SH-SY5Y (cell line): ENCODE measurements around the gene LGALS3BP.

Experiments
- GATA2 ChIP-seq: IDR thresholded peaks from 2 replicates; pipeline ENCODE4 v1.6.1; 2011; ENCODE audit warnings: mild to moderate bottlenecking, low read depth, low read length
- GATA3 ChIP-seq: IDR thresholded peaks from 2 replicates; pipeline ENCODE4 v1.6.1; 2011; ENCODE audit warnings: low read depth, mild to moderate bottlenecking, low read length, moderate library complexity

- TF ChIP-seq GATA2 (no peak), GATA3 (no peak)
Observed at GRCh38 chr17:78993241-78993956, 13.7 kb upstream of the LGALS3BP start.
